ENCODE results near the gene PLLP. TPM values are rescaled to one million over a fixed set of nuclear protein-coding genes. Genes with fewer than 3 reads are reported as not detected.

Gene PLLP
- total RNA-seq, 1 experiment from 2014 or later, result 0.72 TPM

GRCh38 chr16:57216968-57217367, 67.5 kb downstream of the PLLP start:
- Histone ChIP-seq H3K27me3 (ENCODE audit: control insufficient read depth, insufficient read depth, low read length) (no peaks in the 10 kb centered on the region), H3K27ac (ENCODE audit: low read length) (no peak overlapping the region), H3K4me1 (ENCODE audit: control insufficient read depth, insufficient read depth, low read length) (no peaks in the 10 kb centered on the region), H3K4me3 (ENCODE audit: low read depth in 2 of 2, low read length in 2 of 2) (no peak overlapping the region), H3K9me3 (ENCODE audit: control insufficient read depth, insufficient read depth, low read depth, low read length) (peaks cover 19% of the 10 kb centered on the region; the same call in 1 of the 2 replicates), H3K36me3 (ENCODE audit: control insufficient read depth, insufficient read depth, low read length) (peaks cover 29% of the 10 kb centered on the region)
- POLR2A ChIA-PET, result no interaction called here
- TF ChIP-seq CTCF (IDR thresholded peaks at IDR 0.05) (no peak), TCF7L2 (IDR thresholded peaks at IDR 0.05; ENCODE audit: low read depth, low read length) (no peak), REST (IDR thresholded peaks at IDR 0.05; ENCODE audit: insufficient read depth in 1 of 2, low read depth in 2 of 2, low read length in 1 of 2) (no peak), SIN3A (IDR thresholded peaks at IDR 0.05; ENCODE audit: borderline replicate concordance, insufficient read depth, low read depth, low read length) (no peak), POLR2AphosphoS5 (IDR thresholded peaks at IDR 0.05; ENCODE audit: low read depth, low read length) (no peak)
- in situ Hi-C loops (cut with HindIII; ENCODE audit: low pct_unique_long_range_greater_than_20kb, low sequenced_read_pairs) (no loop called here), intact Hi-C loops (cut with micrococcal nuclease; ENCODE audit: unreplicated experiment) (no loop called here)
- CTCF ChIA-PET, result no interaction called here
- no peak for ATAC-seq
- DNase-seq (ENCODE audit: low read depth, low spot score), result no peak
- no TSS peak for BruUV-seq (replicated peaks)

GRCh38 chr16:57213462-57213861, 71.0 kb downstream of the PLLP start:
- H3K4me3 ChIP-seq (ENCODE audit: low read depth in 2 of 2, low read length in 2 of 2), result no peak overlapping the region
- ATAC-seq (no peak), DNase-seq (ENCODE audit: low read depth, low spot score) (no peak)
- intact Hi-C loops (cut with micrococcal nuclease; ENCODE audit: unreplicated experiment), result no loop called here
- in situ Hi-C loops (cut with HindIII; ENCODE audit: low pct_unique_long_range_greater_than_20kb, low sequenced_read_pairs), result no loop called here
- H3K27ac ChIP-seq (ENCODE audit: low read length), result no peak overlapping the region
- BruUV-seq (replicated peaks), result no TSS peak
- H3K36me3 ChIP-seq (ENCODE audit: control insufficient read depth, insufficient read depth, low read length), result peaks cover 22% of the 10 kb centered on the region
- POLR2A ChIA-PET, result interaction anchor here (0.8 kb wide), 1 partner anchor 20 kb away, joined by 5 read pairs; no protein-coding TSS in a partner anchor
- no peaks in the 10 kb centered on the region for H3K4me1 ChIP-seq (ENCODE audit: control insufficient read depth, insufficient read depth, low read length)
- H3K27me3 ChIP-seq (ENCODE audit: control insufficient read depth, insufficient read depth, low read length), result no peaks in the 10 kb centered on the region
- peaks cover 19% of the 10 kb centered on the region; the same call in 1 of the 2 replicates for H3K9me3 ChIP-seq (ENCODE audit: control insufficient read depth, insufficient read depth, low read depth, low read length)
- TF ChIP-seq POLR2AphosphoS5 (IDR thresholded peaks at IDR 0.05; ENCODE audit: low read depth, low read length), result no peak
- TF ChIP-seq CTCF (IDR thresholded peaks at IDR 0.05), result no peak
- TF ChIP-seq TCF7L2 (IDR thresholded peaks at IDR 0.05; ENCODE audit: low read depth, low read length), result no peak
- no peak for TF ChIP-seq SIN3A (IDR thresholded peaks at IDR 0.05; ENCODE audit: borderline replicate concordance, insufficient read depth, low read depth, low read length)
- no peak for TF ChIP-seq REST (IDR thresholded peaks at IDR 0.05; ENCODE audit: insufficient read depth in 1 of 2, low read depth in 2 of 2, low read length in 1 of 2)
- CTCF ChIA-PET, result no interaction called here
